Endothelial cell of umbilical vein (primary cell): ENCODE measurements around the gene CALN1. TPM values are rescaled to one million over a fixed set of nuclear protein-coding genes. Genes with fewer than 3 reads are reported as not detected.

Source experiments
- BruUV-seq: library from RNA; stranded (reverse); fragments of 400-500 nt; replicated peaks from 2 replicates; lab custom pipeline; 2021; lab: Mats Ljungman, UMichigan
- CTCF ChIA-PET: fragments of 300-600, 350-600 bp; sonication (Branson Sonifier 250); formaldehyde crosslinking; loops from one replicate; lab custom pipeline; 2021; ENCODE audit warnings: antibody characterized with exemption, inconsistent platforms; lab: Charles Lee
- POLR2A ChIA-PET: fragments of 300-600, 350-600 bp; sonication (Branson Sonifier 250); formaldehyde crosslinking; loops from one replicate; lab custom pipeline; 2021; ENCODE audit warnings: antibody characterized with exemption, inconsistent platforms; lab: Charles Lee
- DNase-seq: peaks from one replicate; pipeline ENCODE4 v3.0.0-alpha.2; 2011; ENCODE audit warnings: low read depth, low spot score
- FAIRE-seq: peaks from 2 replicates; lab custom pipeline; 2011; peaks lifted over from hg19 to GRCh38; lab: Jason Lieb, UNC
- H2AFZ ChIP-seq: 2 replicates; pipeline ENCODE4 v1.6.0; 2012; ENCODE audit warnings: low read depth, low read length, control low read depth, inconsistent platforms
- H3K27ac ChIP-seq: 2 replicates; pipeline ENCODE4 v1.5.1; 2011; ENCODE audit warnings: low read depth, mild to moderate bottlenecking, control low read depth, low read length, moderate library complexity; ENCODE audit not compliant: insufficient read depth
- H3K27me3 ChIP-seq, 2 experiments: 2 replicates each; pipeline versions ENCODE4 v1.6.0 to v1.6.1; 2011; ENCODE audit warnings: low read length in 2 of 2, mixed read lengths in 1 of 2; ENCODE audit not compliant: control insufficient read depth in 2 of 2, insufficient read depth in 2 of 2
- H3K36me3 ChIP-seq, 2 experiments: 2 replicates in 1 of 2; 3 replicates in 1 of 2; pipeline ENCODE4 v1.5.1; 2011; ENCODE audit warnings: low read length in 2 of 2, mild to moderate bottlenecking in 1 of 2, moderate library complexity in 1 of 2; ENCODE audit not compliant: control insufficient read depth in 2 of 2, insufficient read depth in 2 of 2; ENCODE audit errors: extremely low read depth in 1 of 2
- H3K4me1 ChIP-seq: 3 replicates; pipeline ENCODE4 v1.5.1; 2011; ENCODE audit warnings: mild to moderate bottlenecking, low read length; ENCODE audit not compliant: control insufficient read depth, insufficient read depth; ENCODE audit errors: extremely low read depth
- H3K4me2 ChIP-seq: 2 replicates; pipeline ENCODE4 v1.6.1; 2011; ENCODE audit warnings: low read length, control low read depth, mixed read lengths; ENCODE audit not compliant: insufficient read depth
- H3K4me3 ChIP-seq, 3 experiments: fragments of 200-600 bp in 1 of 3; sonication (generic), shearing (Covaris generic) in 1 of 3; replicated peaks in 1 of 3; 2 replicates each; pipeline ENCODE4 v1.5.1; 2011 to 2016; ENCODE audit warnings: control low read depth in 3 of 3, low read length in 3 of 3, mild to moderate bottlenecking in 2 of 3, inconsistent platforms in 1 of 3, low read depth in 1 of 3, moderate library complexity in 1 of 3; ENCODE audit not compliant: insufficient read depth in 1 of 3
- H3K79me2 ChIP-seq: 2 replicates; pipeline ENCODE4 v1.6.0; 2012; ENCODE audit warnings: low read length, inconsistent platforms; ENCODE audit not compliant: control insufficient read depth, insufficient read depth
- H3K9ac ChIP-seq: replicated peaks from 2 replicates; pipeline ENCODE3; 2011; ENCODE audit warnings: low read length, control low read depth; ENCODE audit not compliant: insufficient read depth; ENCODE audit errors: extremely low read depth
- H3K9me1 ChIP-seq: replicated peaks from 3 replicates; pipeline ENCODE4 v1.6.0; 2011; ENCODE audit warnings: mild to moderate bottlenecking, low read length; ENCODE audit not compliant: control insufficient read depth, insufficient read depth; ENCODE audit errors: extremely low read depth
- H3K9me3 ChIP-seq: replicated peaks from 2 replicates; pipeline ENCODE4 v1.5.1; 2012; ENCODE audit warnings: low read length, inconsistent platforms; ENCODE audit not compliant: control insufficient read depth, insufficient read depth
- H4K20me1 ChIP-seq: replicated peaks from 2 replicates; pipeline ENCODE3; 2011; ENCODE audit warnings: mild to moderate bottlenecking, low read length; ENCODE audit not compliant: control insufficient read depth, insufficient read depth; ENCODE audit errors: extremely low read depth
- CTCF ChIP-seq, 2 donors: IDR thresholded peaks; 1 replicate in 1 of 2; 2 replicates in 1 of 2; pipeline ENCODE4 v1.5.1; 2011; ENCODE audit warnings: low read length in 2 of 2, mild to moderate bottlenecking in 2 of 2, moderate library complexity in 2 of 2, control low read depth in 1 of 2, inconsistent platforms in 1 of 2, low read depth in 1 of 2; ENCODE audit not compliant: insufficient read depth in 1 of 2; ENCODE audit errors: extremely low read depth in 1 of 2
- EZH2 ChIP-seq: IDR thresholded peaks from 2 replicates; pipeline ENCODE4 v1.6.1; 2012; ENCODE audit warnings: borderline replicate concordance, low read depth, mild to moderate bottlenecking, moderate library complexity, low read length, inconsistent platforms; ENCODE audit not compliant: severe bottlenecking
- FOS ChIP-seq: IDR thresholded peaks from 2 replicates; pipeline ENCODE4 v1.6.1; 2011; ENCODE audit warnings: mild to moderate bottlenecking, low read length, moderate library complexity, borderline replicate concordance; ENCODE audit not compliant: insufficient read depth
- GATA2 ChIP-seq: IDR thresholded peaks from 2 replicates; pipeline ENCODE4 v1.7.0; 2011; ENCODE audit warnings: low read depth, mild to moderate bottlenecking, moderate library complexity, mixed read lengths, low read length; ENCODE audit not compliant: insufficient read length, insufficient read depth
- JUN ChIP-seq: IDR thresholded peaks from 2 replicates; pipeline ENCODE4 v1.6.1; 2011; ENCODE audit warnings: borderline replicate concordance, low read depth; ENCODE audit not compliant: insufficient read length, insufficient read depth
- MAX ChIP-seq: IDR thresholded peaks from 2 replicates; pipeline ENCODE4 v1.6.1; 2011; ENCODE audit not compliant: insufficient read depth, insufficient read length
- MYC ChIP-seq: IDR thresholded peaks from one replicate; pipeline ENCODE4 v1.6.1; 2011; ENCODE audit warnings: mild to moderate bottlenecking, low read depth, low read length
- POLR2A ChIP-seq: IDR thresholded peaks from 2 replicates; pipeline ENCODE4 v1.6.1; 2012; ENCODE audit warnings: low read depth, mild to moderate bottlenecking, control low read depth, low read length
- POLR2AphosphoS5 ChIP-seq: IDR thresholded peaks from 2 replicates; pipeline ENCODE4 v1.6.1; 2012; ENCODE audit warnings: low read depth, mild to moderate bottlenecking, control low read depth, low read length, moderate library complexity; ENCODE audit not compliant: insufficient read depth
- dilution Hi-C: fragments of 300-500 bp; cut with MboI; formaldehyde crosslinking; loops from one replicate; pipeline ENCODE4 v1.15.0; 2019; ENCODE audit warnings: low sequenced_read_pairs; ENCODE audit not compliant: extremely low pct_ligation_motif_present
- intact Hi-C: fragments of 100-400 bp; cut with micrococcal nuclease; formaldehyde crosslinking; loops from one replicate; pipeline ENCODE4 v1.10.0; 2022
- polyA plus RNA-seq, 4 experiments: library from polyadenylated mRNA; depleted of rRNA in 3 of 4; stranded (reverse) in 3 of 4; unstranded in 1 of 4; fragments of >200 nt; gene quantifications; 2 replicates each; pipeline versions ENCODE4 v1.2.1 to v1.2.3, GENCODE V29; 2011 to 2012; ENCODE audit warnings: missing spikeins in 1 of 4
- total RNA-seq: library from RNA; stranded (reverse); gene quantifications from 2 replicates; pipeline ENCODE4 v1.2.3, GENCODE V29; 2021

CALN1 gene
- total and polyA plus RNA-seq, 2 donors (not counting 3 experiments of a cell fraction or from before 2014, with no cell fraction given), result not detected

GRCh38 chr7:72057231-72057630, 354.9 kb downstream of the CALN1 start:
- BruUV-seq, result no TSS peak
- H3K4me2 ChIP-seq, result no peak overlapping the region

More at GRCh38 chr7:72057231-72057630, 354.9 kb downstream of the CALN1 start:
- no peak for TF ChIP-seq FOS
- no peak for TF ChIP-seq EZH2
- no peak for TF ChIP-seq JUN
- no peak for TF ChIP-seq POLR2A
- no peak for TF ChIP-seq MYC
- TF ChIP-seq POLR2AphosphoS5, result no peak
- no peak for TF ChIP-seq MAX
- no peak for TF ChIP-seq GATA2
- no peak for TF ChIP-seq CTCF (IDR thresholded peaks at IDR 0.05; ENCODE audit: extremely low read depth in 1 of 2, insufficient read depth in 1 of 2, low read depth in 1 of 2, low read length in 2 of 2)
- Histone ChIP-seq H3K27ac (no peak overlapping the region), H3K27me3 (no peaks in the 10 kb centered on the region), H3K4me3 (no peak overlapping the region), H3K36me3 (no peaks in the 10 kb centered on the region), H4K20me1 (no peaks in the 10 kb centered on the region), H3K9me1 (no peaks in the 10 kb centered on the region), H2AFZ (no peak overlapping the region), H3K4me1 (no peaks in the 10 kb centered on the region), H3K9me3 (no peaks in the 10 kb centered on the region), H3K9ac (no peak overlapping the region), H3K79me2 (no peaks in the 10 kb centered on the region)
- FAIRE-seq (no peak), DNase-seq (no peak)
- CTCF ChIA-PET, result no interaction called here
- dilution Hi-C loops (no loop called here), intact Hi-C loops (no loop called here)
- POLR2A ChIA-PET, result no interaction called here
